Fibroblast of peridontal ligament (primary cell): Measurements from ENCODE around the gene USP25.

ENCODE experiments used
- DNase-seq: peaks from one replicate; pipeline ENCODE4 v3.0.0-alpha.2; 2010; ENCODE audit errors: extremely low read depth

Gene USP25

DNA sequence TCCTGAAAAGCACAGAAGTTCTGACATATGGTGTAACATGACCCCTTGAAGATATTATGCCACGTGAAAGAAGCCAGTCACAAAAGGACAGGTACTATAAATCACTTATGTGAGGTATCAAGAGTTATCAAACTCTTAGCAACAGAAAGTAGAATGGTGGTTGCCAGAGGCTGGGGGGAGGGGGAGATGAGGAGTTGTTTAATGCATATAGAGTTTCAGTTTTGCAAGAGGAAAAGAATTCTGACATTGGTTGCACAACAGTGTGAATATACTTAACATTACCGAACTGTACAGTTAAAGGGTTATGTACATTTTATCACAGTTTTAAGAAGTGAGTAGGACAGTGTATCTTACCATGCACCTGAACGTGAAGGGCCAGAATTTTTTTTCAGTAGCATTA is 80.0 kb downstream of the USP25 start:
- DNase-seq: peak; percentile 75

DNA sequence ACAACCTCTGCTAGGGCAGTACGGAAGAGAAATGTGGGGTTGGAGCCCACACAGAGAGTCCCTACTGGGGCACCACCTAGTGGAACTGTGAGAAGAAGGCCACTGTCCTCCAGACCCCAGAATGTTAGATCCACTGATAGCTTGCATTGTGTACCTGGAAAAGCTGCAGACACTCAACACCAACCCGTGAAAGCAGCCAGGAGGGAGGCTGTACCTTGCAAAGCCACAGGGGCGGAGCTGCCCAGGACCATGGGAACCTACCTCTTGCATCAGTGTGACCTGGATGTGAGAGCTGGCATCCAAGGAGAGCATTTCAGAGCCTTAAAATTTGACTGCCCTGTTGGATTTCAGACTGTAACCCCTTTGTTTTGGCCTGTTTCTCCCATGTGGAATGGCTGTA is 85.5 kb downstream of the USP25 start:
- no peak for DNase-seq

DNA sequence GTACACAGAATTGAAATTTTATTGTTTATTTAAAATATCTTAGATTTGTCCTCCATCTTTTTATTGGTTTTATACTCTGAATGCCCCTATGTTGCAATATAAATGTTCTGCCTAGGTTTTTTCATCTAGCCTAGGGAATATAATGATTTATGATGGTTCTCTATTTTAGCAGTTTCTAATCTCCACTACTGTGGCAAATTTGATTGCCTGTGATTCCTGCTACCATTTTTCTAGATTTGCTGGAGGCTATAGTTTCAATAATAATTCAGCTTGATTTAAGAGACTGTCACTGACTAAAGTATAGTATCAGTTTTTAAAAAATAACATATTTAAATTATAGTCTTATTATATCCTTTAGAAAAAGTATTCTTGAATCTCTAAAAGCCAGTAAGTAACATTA is 90.5 kb downstream of the USP25 start:
- no peak for DNase-seq

DNA sequence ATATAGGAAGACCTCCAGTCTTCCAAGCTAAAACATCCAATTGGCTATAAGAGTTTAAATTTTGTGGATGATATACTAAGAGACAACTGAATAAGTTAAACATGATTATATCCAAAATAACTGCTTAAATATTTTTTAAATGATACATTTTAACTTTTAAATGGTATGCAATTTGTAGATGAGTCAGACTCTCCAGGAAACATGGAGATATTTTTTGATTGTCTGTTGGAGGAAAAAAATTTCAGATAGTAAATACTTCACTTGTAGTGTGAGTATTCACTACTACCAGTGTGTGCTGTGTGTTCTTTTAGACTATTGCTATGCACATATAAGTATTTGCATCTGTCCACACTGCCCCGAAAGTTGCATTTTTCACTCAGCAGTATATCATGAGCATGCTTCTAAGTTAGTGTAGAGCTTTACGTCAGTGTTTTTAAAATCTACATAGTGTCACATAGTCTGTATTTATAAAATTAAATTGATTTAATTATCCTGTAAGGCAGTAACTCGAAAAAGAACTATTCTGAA is 91.1 kb downstream of the USP25 start:
- DNase-seq: peak; percentile 24

DNA sequence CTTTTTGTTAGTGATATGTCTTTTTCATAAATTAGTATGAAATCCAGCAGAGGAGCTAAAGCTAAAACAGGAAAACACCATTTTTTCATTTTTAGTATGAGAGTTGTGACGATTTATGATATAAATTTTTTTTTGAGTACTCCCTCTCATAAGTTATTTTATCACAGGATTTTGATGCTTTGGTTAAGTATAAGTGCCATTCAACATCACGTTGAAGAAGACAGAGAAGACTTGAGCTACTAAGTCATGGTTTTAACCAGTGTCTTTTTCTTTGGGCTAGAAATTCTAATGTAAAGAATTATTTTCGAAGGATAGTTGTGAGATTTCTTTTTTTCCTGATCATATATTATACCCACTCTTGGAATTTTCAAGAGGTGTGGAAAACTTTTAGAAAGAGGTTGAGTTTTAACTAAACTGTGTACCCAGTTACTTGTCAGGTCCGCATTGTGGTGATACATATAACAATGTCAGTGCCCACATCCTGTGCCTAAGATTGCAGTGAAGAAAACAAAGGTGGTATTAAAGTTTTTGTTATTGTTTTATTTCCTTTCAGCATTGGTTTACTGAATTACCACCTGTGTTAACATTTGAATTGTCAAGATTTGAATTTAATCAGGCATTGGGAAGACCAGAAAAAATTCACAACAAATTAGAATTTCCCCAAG is 93.8 kb downstream of the USP25 start:
- DNase-seq: no peak

DNA sequence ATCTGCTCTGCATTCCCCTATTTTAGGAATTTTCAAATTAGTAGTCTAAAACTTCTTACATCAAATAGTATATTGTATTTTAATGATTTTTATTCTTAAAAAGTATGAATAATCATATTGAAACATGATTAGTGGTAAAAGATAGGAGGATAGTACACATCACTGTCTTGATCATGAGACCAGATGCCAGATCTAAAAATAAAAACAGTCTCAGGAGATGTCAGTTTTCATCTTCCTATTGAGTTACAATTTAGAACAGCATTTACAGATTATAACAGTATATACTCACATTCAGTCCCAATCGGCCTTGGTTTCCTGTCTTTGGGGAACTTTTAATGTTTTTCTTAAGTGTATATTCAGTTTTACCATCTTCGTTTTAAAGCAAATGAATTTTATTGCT is 95.9 kb downstream of the USP25 start:
- no peak for DNase-seq

DNA sequence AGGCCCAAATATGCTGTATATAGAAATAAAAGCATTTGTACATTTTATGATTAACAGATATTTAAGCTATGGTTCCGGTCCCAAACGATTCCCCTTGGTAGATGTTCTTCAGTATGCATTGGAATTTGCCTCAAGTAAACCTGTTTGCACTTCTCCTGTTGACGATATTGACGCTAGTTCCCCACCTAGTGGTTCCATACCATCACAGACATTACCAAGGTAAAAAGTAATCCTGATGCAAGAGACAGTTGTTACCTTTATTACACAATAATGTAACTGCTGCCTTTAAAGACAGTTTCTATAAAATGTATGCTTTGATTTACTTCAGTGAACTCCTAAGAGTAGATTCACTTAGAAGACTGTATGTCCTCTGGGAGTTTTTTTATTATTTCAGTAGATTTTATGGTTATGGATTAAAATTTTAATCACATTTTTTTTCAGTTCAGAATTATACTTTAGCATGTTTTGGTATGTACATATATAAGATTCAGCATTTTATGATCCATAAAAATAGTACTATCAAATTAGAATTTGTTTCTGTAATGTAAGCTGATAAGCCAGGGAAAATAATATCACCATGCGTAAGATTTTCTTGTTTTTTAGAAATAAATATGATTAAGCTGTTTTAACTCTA is 96.5 kb downstream of the USP25 start:
- peak; percentile 49 for DNase-seq

DNA sequence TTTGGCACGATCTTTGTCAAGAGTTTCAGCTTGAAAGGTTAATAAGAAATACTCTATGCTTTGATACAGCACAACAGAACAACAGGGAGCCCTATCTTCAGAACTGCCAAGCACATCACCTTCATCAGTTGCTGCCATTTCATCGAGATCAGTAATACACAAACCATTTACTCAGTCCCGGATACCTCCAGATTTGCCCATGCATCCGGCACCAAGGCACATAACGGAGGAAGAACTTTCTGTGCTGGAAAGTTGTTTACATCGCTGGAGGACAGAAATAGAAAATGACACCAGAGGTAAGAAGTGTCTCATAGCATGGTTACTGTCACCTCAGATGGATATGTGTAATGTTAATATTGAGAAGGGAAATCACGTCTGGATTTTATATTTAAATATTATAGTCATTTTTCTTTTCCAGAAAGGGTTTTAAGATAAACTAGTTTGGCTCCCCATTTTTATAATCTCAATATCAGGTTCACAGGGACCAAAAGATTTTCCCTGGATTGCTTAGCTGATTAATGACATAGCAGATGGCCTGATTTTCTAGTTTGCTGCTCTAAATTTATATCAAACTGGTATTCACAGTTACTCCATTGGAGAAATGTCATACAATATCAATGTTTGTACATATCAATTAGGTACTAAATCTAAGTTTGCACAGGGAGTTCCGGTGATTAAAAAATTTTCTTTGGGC is 97.3 kb downstream of the USP25 start:
- no peak for DNase-seq

DNA sequence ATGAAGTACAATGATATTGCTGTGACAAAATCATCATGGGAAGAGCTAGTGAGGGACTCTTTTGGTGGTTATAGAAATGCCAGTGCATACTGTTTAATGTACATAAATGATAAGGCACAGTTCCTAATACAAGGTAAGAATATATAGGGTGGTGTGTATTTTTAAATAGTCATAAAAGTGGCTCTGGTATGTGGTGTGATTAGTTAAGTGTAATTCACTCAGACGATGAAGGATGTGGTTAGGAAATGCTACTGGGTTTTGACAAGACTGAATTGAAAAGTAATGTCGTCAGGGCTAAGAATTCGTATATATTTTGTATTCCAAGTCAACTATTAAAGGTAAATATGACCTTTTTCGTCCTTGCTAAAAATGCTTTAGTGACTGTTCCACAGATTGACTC is 101.7 kb downstream of the USP25 start:
- DNase-seq: no peak

DNA sequence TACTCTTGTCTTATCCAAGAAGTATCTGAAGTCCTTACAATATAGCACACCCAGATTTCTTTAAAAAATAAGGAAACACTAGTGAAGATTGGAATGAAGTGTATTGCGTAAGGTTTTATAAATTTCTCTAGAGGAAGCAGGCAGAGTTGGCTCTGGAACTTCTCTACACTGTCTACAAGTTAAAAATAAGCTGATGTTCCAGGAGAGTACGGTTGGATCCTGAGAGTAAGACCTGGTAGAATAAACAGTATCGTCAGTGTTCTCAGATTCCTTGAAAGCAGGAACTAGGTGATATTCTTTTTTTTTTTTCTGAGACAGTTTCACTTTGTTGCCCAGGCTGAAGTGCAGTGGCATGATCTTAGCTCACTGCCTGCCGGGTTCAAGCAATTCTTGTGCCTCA is 107.9 kb downstream of the USP25 start:
- DNase-seq: peak; percentile 61

DNA sequence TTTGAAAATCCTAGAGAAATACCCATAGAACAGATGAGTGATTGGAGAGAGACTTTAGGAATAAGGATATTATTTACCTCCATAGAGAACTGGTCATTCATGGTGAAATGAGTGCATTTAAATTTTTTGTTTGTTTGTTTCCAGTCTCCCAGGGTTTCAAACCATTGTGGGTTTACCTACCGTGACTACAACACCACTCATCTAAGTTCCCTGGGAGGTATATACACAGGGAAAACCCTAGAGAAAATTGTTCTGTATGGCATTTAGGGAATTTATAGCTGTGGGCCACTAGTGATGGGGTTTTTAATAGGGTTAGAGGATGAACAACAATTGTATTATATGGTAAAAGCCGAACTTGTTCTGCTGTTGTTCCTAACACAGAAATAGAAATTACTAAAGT is 109.2 kb downstream of the USP25 start:
- DNase-seq: no peak

DNA sequence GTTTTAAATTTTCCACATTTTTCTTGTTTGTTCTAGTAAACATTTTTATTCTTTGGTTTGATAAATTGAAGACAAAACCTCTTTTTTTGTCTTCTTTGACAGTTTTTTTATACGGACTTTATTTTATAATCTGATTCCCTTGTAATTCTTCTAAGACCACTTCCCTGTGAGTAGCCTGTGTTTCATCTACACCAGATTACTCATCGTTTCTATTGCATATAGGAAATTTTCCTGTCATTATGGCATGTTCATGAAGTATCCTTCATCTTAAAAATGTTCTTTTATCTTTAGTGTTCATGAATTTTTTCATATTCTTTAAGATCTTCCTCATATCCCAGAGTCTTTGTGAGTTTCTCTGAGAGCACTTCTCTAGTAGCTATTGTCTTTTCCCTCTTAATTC is 109.8 kb downstream of the USP25 start:
- DNase-seq: no peak

DNA sequence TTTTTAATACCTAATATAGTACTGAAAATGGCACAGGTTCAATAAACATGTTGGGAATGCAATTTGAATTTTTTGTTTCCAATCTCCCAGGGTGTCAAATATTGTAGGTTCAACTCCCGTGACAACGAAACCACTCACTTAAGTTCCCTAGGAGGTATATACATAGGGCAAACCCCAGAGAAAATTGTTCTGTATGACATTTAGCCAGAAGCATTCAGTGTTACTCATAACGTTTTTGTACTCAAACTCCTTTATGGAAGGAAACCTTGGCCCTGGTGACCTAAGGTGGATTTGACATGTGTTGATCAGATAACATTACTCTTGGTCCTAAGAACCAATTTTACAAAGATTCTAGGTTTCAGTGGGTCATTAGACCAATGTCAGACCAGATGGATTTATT is 110.6 kb downstream of the USP25 start:
- no peak for DNase-seq

DNA sequence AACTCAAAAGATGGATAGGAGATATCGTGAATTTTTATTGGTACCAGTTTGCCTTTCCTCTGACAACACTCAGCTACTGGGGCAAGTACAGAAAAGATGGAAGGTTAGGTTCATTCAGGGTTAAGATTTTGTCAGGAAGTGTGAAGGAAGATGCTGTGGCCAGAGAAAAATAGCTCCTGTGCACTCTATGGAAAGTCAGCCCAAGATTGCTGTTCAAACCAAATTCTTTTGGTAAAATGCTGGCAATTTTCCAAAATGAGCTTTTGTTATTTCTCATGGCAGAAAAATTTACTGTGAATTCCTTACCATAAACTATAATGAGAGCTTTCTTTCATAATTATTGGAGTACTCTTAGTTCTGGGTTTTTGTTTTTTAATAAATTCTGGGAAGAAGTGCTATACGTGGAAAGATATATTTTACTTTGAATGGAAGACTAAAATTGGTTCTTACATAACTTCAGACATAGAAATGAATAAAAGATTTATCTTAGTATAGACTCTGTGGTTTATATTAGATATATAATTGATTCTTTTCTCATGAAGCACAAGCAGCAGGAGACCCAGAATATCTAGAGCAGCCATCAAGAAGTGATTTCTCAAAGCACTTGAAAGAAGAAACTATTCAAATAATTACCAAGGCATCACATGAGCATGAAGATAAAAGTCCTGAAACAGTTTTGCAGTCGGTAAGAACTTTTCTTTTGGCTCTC is 112.2 kb downstream of the USP25 start:
- DNase-seq: peak; percentile 82

DNA sequence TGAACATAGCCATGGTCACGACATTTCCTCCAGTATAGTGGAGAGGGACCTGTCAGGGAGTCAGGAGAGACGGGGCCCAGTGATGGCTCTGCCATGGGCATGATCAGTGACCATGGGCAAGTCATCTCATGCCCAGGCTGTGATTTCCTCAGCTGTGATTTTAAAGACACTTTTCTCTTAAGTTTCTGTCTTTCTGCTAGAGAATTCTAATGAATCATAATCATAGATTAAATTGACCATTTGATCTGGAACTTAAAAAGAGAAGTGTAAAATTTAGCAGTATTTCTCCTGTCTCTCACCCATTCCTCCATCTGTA is 112.7 kb downstream of the USP25 start:
- DNase-seq: no peak

DNA sequence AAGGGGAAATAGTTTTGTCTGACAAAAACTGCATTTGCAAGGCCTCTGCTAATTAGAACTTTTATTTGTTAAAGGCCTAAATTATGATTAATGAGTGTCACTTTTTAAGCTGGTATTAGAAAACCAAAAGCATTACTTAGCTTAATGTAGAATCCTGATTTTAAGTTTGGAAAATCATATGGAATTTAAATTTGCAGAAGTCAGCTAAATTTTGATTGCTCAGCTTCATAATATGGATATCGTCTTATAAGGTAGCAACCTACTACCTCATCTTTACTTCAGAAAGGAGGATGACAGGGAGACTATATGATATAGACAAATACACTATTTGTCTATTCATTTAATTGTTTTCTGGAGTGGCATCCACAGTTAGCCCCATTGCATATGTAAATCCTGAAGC is 114.0 kb downstream of the USP25 start:
- no peak for DNase-seq

DNA sequence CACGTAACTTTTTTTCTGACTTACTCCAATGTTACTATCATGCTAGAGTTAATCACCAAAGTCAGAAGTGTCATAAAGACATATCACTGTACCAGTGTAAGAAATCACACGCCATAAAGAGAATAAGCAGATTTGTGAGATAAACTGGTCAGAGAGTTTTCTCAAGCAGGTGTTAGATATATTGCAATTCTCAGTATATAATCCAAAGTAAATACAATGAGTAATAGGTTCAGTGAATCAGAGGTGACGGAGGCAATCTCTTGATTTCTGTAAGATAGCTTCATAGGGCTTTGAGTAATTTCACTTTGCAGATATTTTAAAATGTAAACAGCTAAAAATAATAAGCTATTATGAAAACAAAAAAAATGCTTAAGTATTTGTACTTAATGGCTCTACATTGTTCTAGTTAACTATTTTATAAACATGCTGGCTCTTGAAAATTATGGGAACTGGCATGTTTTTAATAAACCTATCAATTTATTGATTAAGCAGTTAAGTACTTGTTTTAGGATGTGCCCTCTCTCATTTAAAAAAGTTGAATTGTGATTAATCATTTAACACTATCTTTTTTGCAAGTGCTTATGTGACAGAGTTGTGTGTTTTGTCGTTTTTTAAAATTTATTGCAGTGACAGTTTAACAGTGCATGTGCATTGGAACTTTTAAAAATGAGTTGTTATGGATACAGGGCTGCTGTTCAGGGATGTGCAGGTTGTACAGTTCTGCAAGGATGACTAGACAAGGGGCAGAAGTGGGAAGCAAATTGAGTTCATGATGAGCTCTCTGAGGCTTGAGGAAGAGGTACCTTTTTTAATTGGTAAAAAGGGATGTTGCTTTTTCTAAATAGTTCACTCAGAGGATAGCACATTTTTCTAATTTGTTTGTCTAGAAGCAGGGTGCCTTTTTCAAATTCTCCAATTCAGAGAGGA is 119.1 kb downstream of the USP25 start:
- peak; percentile 42 for DNase-seq

DNA sequence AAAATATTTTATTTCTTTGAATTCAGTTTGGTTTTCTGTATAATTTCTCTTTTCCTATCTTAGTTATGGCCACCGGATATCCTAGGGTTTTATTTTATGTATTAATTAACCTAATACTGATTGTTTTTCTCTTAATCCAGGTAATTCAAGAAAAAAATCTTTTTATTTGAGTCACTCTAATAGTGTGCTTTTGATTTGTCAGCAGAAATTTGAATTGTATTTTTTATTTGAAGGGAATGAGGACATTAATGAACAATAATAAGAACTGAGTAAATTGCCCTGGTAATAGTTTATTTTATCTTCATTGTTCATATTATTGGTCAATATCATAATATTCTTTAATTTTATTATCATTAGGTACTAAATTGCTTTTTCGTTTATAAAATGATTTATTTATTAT is 120.1 kb downstream of the USP25 start:
- no peak for DNase-seq

DNA sequence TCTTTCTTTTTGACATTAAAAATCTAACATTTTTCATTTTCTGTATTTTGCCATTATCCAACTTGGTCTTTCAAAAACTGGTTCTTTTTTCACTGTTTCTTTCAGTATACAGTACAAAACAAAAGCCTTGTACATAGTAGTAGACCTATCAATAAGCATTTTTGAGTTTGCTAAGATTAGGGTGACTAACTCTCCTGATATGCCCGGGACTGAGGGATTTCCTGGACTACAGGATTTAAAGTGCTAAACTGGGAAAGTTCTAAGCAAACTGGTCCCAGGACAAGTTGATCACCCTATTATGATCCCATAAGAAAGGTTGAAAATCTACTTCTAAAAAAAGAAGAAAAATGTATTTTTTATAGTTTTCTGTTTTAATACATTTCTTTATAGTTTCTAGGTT is 120.9 kb downstream of the USP25 start:
- peak; percentile 64 for DNase-seq

DNA sequence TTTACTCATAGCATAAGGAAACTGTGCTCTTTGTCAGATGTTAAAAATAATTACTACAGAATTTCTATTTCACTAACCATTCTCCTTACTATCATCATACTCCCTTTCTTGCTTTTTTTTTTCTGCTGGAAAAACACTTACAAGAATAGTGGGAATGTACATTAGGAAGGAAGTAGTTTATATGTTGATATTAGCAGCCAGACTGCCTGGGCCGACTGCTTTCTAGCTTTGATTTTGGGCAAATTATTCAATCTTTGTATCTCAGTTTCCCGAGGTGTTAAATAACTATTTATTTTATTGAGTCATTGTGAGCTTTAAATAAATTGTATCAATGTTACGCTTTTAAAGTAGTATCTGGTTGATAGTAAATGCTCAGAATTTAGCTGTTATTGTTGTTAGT is 122.4 kb downstream of the USP25 start:
- DNase-seq: no peak

DNA sequence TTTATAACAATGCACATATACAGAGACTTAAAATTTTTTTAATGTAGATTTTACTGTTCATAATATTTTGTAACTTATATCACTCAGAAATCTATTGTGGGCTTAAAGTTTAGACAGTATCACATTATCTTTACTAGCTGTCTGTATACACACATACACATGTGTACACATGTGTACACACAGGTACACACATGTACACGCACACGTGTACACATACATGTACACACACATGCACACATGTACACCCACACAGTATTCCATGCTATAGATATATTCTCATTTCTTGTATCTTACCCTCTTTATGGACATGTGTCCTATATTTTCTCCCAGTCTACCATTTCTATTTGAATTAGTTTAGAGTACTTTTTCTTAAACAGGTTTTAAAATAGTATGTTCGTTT is 123.3 kb downstream of the USP25 start:
- DNase-seq: no peak

DNA sequence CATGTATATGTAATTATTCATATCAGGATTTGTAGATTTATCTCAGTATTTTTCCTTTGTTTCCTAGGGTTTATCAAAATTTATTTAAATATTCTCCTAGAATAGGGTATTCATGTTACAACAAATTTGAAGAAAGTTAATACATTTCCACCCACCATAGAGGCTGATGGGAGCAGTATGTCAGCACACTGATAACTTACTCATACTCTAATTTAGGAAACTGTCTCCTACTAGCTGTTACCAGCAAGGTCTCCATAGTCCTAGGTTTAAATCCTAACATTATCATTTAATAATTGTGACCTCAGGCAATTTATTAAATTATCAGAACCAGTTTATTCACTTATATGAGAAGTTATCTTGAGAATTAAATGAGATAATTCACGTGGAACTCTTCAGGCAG is 127.0 kb downstream of the USP25 start:
- DNase-seq: no peak
